Endothelial cell of umbilical vein (primary cell): ENCODE measurements around the gene KCNS3.

ENCODE experiments used
- EZH2 ChIP-seq: IDR thresholded peaks from 2 replicates; pipeline ENCODE4 v1.6.1; 2012; ENCODE audit warnings: borderline replicate concordance, low read depth, mild to moderate bottlenecking, moderate library complexity, low read length, inconsistent platforms; ENCODE audit not compliant: severe bottlenecking
- FOS ChIP-seq: IDR thresholded peaks from 2 replicates; pipeline ENCODE4 v1.6.1; 2011; ENCODE audit warnings: mild to moderate bottlenecking, low read length, moderate library complexity, borderline replicate concordance; ENCODE audit not compliant: insufficient read depth
- GATA2 ChIP-seq: IDR thresholded peaks from 2 replicates; pipeline ENCODE4 v1.7.0; 2011; ENCODE audit warnings: low read depth, mild to moderate bottlenecking, moderate library complexity, mixed read lengths, low read length; ENCODE audit not compliant: insufficient read length, insufficient read depth
- MAX ChIP-seq: IDR thresholded peaks from 2 replicates; pipeline ENCODE4 v1.6.1; 2011; ENCODE audit not compliant: insufficient read depth, insufficient read length
- MYC ChIP-seq: IDR thresholded peaks from one replicate; pipeline ENCODE4 v1.6.1; 2011; ENCODE audit warnings: mild to moderate bottlenecking, low read depth, low read length
- POLR2A ChIP-seq: IDR thresholded peaks from 2 replicates; pipeline ENCODE4 v1.6.1; 2012; ENCODE audit warnings: low read depth, mild to moderate bottlenecking, control low read depth, low read length
- POLR2AphosphoS5 ChIP-seq: IDR thresholded peaks from 2 replicates; pipeline ENCODE4 v1.6.1; 2012; ENCODE audit warnings: low read depth, mild to moderate bottlenecking, control low read depth, low read length, moderate library complexity; ENCODE audit not compliant: insufficient read depth
- TF ChIP-seq, protein P1 (sequence below), 2 donors: IDR thresholded peaks; 1 replicate in 1 of 2; 2 replicates in 1 of 2; pipeline ENCODE4 v1.5.1; 2011; ENCODE audit warnings: low read length in 2 of 2, mild to moderate bottlenecking in 2 of 2, moderate library complexity in 2 of 2, control low read depth in 1 of 2, inconsistent platforms in 1 of 2, low read depth in 1 of 2; ENCODE audit not compliant: insufficient read depth in 1 of 2; ENCODE audit errors: extremely low read depth in 1 of 2

DNA sequence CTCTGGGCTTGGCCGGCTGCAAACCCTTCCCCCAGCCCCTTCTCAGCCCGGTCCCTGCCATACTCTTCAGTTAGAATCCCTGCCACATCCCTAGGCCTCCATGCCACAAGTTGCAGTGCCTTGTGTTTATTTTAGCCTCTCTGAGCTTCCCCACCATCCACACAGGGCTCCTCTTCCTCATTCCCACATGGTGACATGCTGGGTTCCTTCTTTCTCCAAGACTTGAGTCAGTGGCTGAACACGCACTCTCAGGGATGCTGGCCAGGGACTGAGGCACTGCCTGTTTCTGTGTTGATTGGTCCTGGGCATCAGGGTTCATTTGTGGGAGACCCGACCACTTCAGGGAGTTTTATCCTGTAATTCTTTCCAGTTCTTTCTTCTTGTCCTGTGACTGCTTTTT, 56.3 kb downstream of the KCNS3 start:
- no peak for TF ChIP-seq POLR2AphosphoS5
- TF ChIP-seq, protein P1, sequence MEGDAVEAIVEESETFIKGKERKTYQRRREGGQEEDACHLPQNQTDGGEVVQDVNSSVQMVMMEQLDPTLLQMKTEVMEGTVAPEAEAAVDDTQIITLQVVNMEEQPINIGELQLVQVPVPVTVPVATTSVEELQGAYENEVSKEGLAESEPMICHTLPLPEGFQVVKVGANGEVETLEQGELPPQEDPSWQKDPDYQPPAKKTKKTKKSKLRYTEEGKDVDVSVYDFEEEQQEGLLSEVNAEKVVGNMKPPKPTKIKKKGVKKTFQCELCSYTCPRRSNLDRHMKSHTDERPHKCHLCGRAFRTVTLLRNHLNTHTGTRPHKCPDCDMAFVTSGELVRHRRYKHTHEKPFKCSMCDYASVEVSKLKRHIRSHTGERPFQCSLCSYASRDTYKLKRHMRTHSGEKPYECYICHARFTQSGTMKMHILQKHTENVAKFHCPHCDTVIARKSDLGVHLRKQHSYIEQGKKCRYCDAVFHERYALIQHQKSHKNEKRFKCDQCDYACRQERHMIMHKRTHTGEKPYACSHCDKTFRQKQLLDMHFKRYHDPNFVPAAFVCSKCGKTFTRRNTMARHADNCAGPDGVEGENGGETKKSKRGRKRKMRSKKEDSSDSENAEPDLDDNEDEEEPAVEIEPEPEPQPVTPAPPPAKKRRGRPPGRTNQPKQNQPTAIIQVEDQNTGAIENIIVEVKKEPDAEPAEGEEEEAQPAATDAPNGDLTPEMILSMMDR (IDR thresholded peaks at IDR 0.05; ENCODE audit: extremely low read depth in 1 of 2, insufficient read depth in 1 of 2, low read depth in 1 of 2, low read length in 2 of 2), result no peak
- TF ChIP-seq POLR2A, result no peak
- no peak for TF ChIP-seq EZH2
- no peak for TF ChIP-seq MYC
- no peak for TF ChIP-seq MAX
- no peak for TF ChIP-seq FOS
- TF ChIP-seq GATA2, result no peak
